ENCODE measurements around the gene VAMP5. TPM values are rescaled to one million over a fixed set of nuclear protein-coding genes. Genes with fewer than 3 reads are reported as not detected.

VAMP5 gene
- total and polyA plus RNA-seq, 2 of the 8 experiments (the other 6 are each of a cell fraction or from before 2014, with no cell fraction given): 4.7 to 14.2 TPM

DNA sequence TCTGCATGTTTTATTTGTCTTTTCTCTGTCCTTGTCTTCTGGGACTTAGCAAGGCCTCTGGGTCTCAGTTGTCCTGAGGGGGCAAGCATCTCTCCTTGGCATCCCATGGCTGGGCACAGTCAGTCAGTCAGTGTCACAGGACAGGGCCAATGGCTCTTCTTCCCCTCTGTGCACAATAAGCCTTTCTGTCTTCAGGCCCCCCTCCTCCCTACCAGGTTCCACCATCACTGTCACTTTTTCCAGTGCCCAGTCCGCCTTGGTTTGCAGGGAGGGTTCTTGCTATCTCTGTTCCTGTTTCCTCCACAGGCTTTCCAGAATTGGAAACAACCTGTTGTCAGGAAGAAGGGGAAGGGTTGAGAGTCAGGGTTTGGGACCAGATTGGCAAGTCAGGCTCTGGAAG lies 1.7 kb upstream of the VAMP5 start:
- no peaks in the 10 kb centered on the region for H3K9me3 ChIP-seq (ENCODE audit: insufficient read depth in 2 of 2, low read depth in 1 of 2, low read length in 1 of 2)
- no peaks in the 10 kb centered on the region for H3K79me2 ChIP-seq (ENCODE audit: control insufficient read depth in 1 of 2, insufficient read depth in 2 of 2, low read length in 2 of 2)
- no peak overlapping the region for H3K56ac ChIP-seq (replicated peaks; ENCODE audit: insufficient read length, low read depth, low read length)
- ChIA-PET CTCF (ENCODE audit: partially characterized antibody) (interaction anchor here (1.5 kb wide), 1 partner anchor 32 kb away, joined by 3 read pairs; no protein-coding TSS in a partner anchor), POLR2A (ENCODE audit: partially characterized antibody) (no interaction called here)
- no peak overlapping the region for H3K18ac ChIP-seq (ENCODE audit: extremely low read depth, low read length)
- no peak overlapping the region for H2BK12ac ChIP-seq (ENCODE audit: low read depth, low read length)
- no peak overlapping the region for H2AFZ ChIP-seq (ENCODE audit: low read length)
- H3K36me3 ChIP-seq (ENCODE audit: control insufficient read depth in 2 of 4, insufficient read depth in 4 of 4, low read length in 3 of 4): no peaks in the 10 kb centered on the region
- no peak overlapping the region for H3K4me2 ChIP-seq (ENCODE audit: insufficient read depth in 1 of 2, low read depth in 2 of 2, low read length in 2 of 2)
- peaks cover 2 to 19% (median 11%) of the 10 kb centered on the region in 4 experiments for H3K4me1 ChIP-seq (replicated peaks in 1 of 4; ENCODE audit: control insufficient read depth in 3 of 4, insufficient read depth in 4 of 4, low read length in 3 of 4)
- no peak overlapping the region for H4K91ac ChIP-seq (replicated peaks; ENCODE audit: insufficient read length, low read length)
- H3K27me3 ChIP-seq (replicated peaks in 1 of 4; ENCODE audit: control insufficient read depth in 3 of 4, extremely low read depth in 1 of 4, insufficient read depth in 3 of 4, low read length in 3 of 4): peaks cover 8 to 34% (median 21%) of the 10 kb centered on the region in 4 experiments; a peak in 6 of 7 replicates
- H3K23ac ChIP-seq (ENCODE audit: insufficient read length): no peak overlapping the region
- no peak overlapping the region for H2BK120ac ChIP-seq (replicated peaks; ENCODE audit: low read depth, low read length)
- H3K27ac ChIP-seq (ENCODE audit: low read depth, low read length): no peak overlapping the region
- H4K20me1 ChIP-seq (replicated peaks in 1 of 2; ENCODE audit: control insufficient read depth in 1 of 2, insufficient read depth in 2 of 2, low read length in 2 of 2): no peaks in the 10 kb centered on the region
- no peaks in the 10 kb centered on the region; the same call in 1 of the 2 replicates for H3K79me1 ChIP-seq (ENCODE audit: low read depth, low read length)
- H3K14ac ChIP-seq (ENCODE audit: insufficient read length): no peak overlapping the region
- H2AK5ac ChIP-seq (ENCODE audit: low read depth, low read length): no peak overlapping the region
- no peak overlapping the region for H3K4me3 ChIP-seq (ENCODE audit: extremely low read depth in 1 of 4, insufficient read depth in 2 of 4, low read depth in 3 of 4, low read length in 4 of 4)
- FAIRE-seq (no peak), DNase-seq (ENCODE audit: low read depth in 1 of 2, low spot score in 2 of 2) (no peak)
- no peak overlapping the region for H2BK20ac ChIP-seq (ENCODE audit: low read length)
- no peak overlapping the region for H2BK5ac ChIP-seq (ENCODE audit: low read depth, low read length)
- no peak overlapping the region for H2BK15ac ChIP-seq (ENCODE audit: low read length)
- H3K23me2 ChIP-seq (ENCODE audit: low read depth, low read length): peaks cover 7% of the 10 kb centered on the region; the same call in 1 of the 2 replicates
- H4K5ac ChIP-seq (ENCODE audit: insufficient read length, low read depth, low read length): no peak overlapping the region
- H3K9ac ChIP-seq (replicated peaks in 1 of 4; ENCODE audit: extremely low read depth in 1 of 4, low read depth in 3 of 4, low read length in 3 of 4): no peak overlapping the region
- 92% methylated on average over 1 of the region's 1 CpG; no CpG with 5 or more reads in 1 of the 2 experiments for WGBS, 2 experiments (ENCODE audit: extremely low coverage in 1 of 2, insufficient coverage in 1 of 2, insufficient read length in 1 of 2, insufficient replicate concordance in 2 of 2, low coverage in 1 of 2, low lambda C conversion rate in 2 of 2, missing lambda C conversion rate in 1 of 2)
- no peak overlapping the region for H3K4ac ChIP-seq (replicated peaks; ENCODE audit: insufficient read length, low read depth, low read length)
- H4K8ac ChIP-seq (ENCODE audit: extremely low read depth, insufficient read depth, low read length): no peak overlapping the region
- TF ChIP-seq GABPA (IDR thresholded peaks at IDR 0.05; ENCODE audit: borderline replicate concordance, insufficient read depth, low read length) (no peak), BCL11A (IDR thresholded peaks at IDR 0.05; ENCODE audit: low read depth in 2 of 2, low read length in 2 of 2) (no peak), POLR2AphosphoS5 (IDR thresholded peaks at IDR 0.05; ENCODE audit: low read depth, low read length) (no peak), RNF2 (IDR thresholded peaks at IDR 0.05; ENCODE audit: borderline replicate concordance, low read depth, low read length, missing control alignments, poor library complexity, severe bottlenecking) (no peak), KDM1A (IDR thresholded peaks at IDR 0.05; ENCODE audit: borderline replicate concordance, low read length) (no peak), CHD2 (IDR thresholded peaks at IDR 0.05; ENCODE audit: low read length) (no peak), SAP30 (IDR thresholded peaks at IDR 0.05; ENCODE audit: insufficient read depth, insufficient replicate concordance, low read length) (no peak), CREB1 (IDR thresholded peaks at IDR 0.05) (no peak), RBBP5 (IDR thresholded peaks at IDR 0.05; ENCODE audit: borderline replicate concordance, low read depth, low read length) (no peak), SP4 (IDR thresholded peaks at IDR 0.05; ENCODE audit: low read length) (no peak), FOSL1 (IDR thresholded peaks at IDR 0.05; ENCODE audit: insufficient read depth, low read depth, low read length) (no peak), RXRA (IDR thresholded peaks at IDR 0.05; ENCODE audit: insufficient read depth, low read depth, low read length) (no peak), EGR1 (IDR thresholded peaks at IDR 0.05; ENCODE audit: borderline replicate concordance, low read depth, low read length) (no peak), NRF1 (IDR thresholded peaks at IDR 0.05; ENCODE audit: low read depth, low read length) (no peak)

Measured in H1 (cell line).